ENCODE data around the gene ACTN4. TPM values are rescaled to one million over a fixed set of nuclear protein-coding genes. Genes with fewer than 3 reads are reported as not detected.

ACTN4 gene
- total and polyA plus RNA-seq, 2 donors (not counting 1 experiment from before 2014, with no cell fraction given) = 108 to 164 TPM

GRCh38 chr19:38708413-38709024 is 61.1 kb downstream of the ACTN4 start:
- Histone ChIP-seq H3K79me2 (ENCODE audit: control insufficient read depth, insufficient read depth, low read length) (no peaks in the 10 kb centered on the region), H2AFZ (ENCODE audit: insufficient read depth, low read depth, low read length, poor library complexity, severe bottlenecking) (no peak overlapping the region), H4K20me1 (ENCODE audit: control insufficient read depth, insufficient read depth, low read length, poor library complexity, severe bottlenecking) (peaks cover 6% of the 10 kb centered on the region), H3K9me3 (ENCODE audit: control extremely low read depth in 1 of 3, control insufficient read depth in 2 of 3, insufficient read depth in 1 of 3, low read length in 2 of 3) (no peaks in the 10 kb centered on the region), H3K4me3 (ENCODE audit: control extremely low read depth in 1 of 5, extremely low read depth in 1 of 5, insufficient read depth in 1 of 5, low read depth in 2 of 5, low read length in 4 of 5) (no peak overlapping the region), H3K27me3 (replicated peaks in 1 of 4; ENCODE audit: control extremely low read depth in 1 of 4, control insufficient read depth in 3 of 4, insufficient read depth in 4 of 4, low read length in 3 of 4) (no peaks in the 10 kb centered on the region), H3K4me1 (ENCODE audit: control insufficient read depth in 2 of 2, insufficient read depth in 2 of 2, low read length in 2 of 2) (no peaks in the 10 kb centered on the region), H3K4me2 (replicated peaks; ENCODE audit: low read depth, low read length, poor library complexity, severe bottlenecking) (no peak overlapping the region), H3K27ac (ENCODE audit: low read length in 2 of 2) (no peak overlapping the region), H3K36me3 (replicated peaks in 1 of 2; ENCODE audit: control extremely low read depth in 1 of 2, control insufficient read depth in 1 of 2, extremely low read depth in 1 of 2, insufficient read depth in 2 of 2, low read length in 1 of 2) (peaks cover 0 to 84% of the 10 kb centered on the region in 2 experiments), H3K9ac (ENCODE audit: low read length) (no peak overlapping the region)
- H3K4me1 Mint-ChIP-seq = no peaks in the 10 kb centered on the region
- H3K9me3 Mint-ChIP-seq (ENCODE audit: insufficient read depth) = no peaks in the 10 kb centered on the region
- H3K27me3 Mint-ChIP-seq = no peaks in the 10 kb centered on the region
- no peak for DNase-seq
- CTCF ChIA-PET = interaction anchor here (1.2 kb wide), 1 partner anchor 84 kb away, joined by 4 read pairs; no protein-coding TSS in a partner anchor
- H3K4me3 Mint-ChIP-seq = no peak overlapping the region
- intact Hi-C loops (cut with micrococcal nuclease) = no loop called here
- no peak for ATAC-seq (ENCODE audit: low read depth)
- POLR2A ChIA-PET = no interaction called here
- TF ChIP-seq EZH2 (IDR thresholded peaks at IDR 0.05; ENCODE audit: borderline replicate concordance, insufficient read depth, low read depth, low read length, poor library complexity, severe bottlenecking) (no peak), CTCF (IDR thresholded peaks at IDR 0.05) (no peak)
- no peak overlapping the region for H3K27ac Mint-ChIP-seq
- WGBS (ENCODE audit: insufficient coverage) = 97% methylated on average over 9 of the region's 10 CpGs

- DNase-seq (no peak), ATAC-seq (ENCODE audit: low read depth) (no peak)
- ChIA-PET POLR2A (no interaction called here), CTCF (no interaction called here)
- H3K4me1 Mint-ChIP-seq = no peaks in the 10 kb centered on the region
- H2AFZ ChIP-seq (ENCODE audit: insufficient read depth, low read depth, low read length, poor library complexity, severe bottlenecking) = no peak overlapping the region
- H3K27me3 Mint-ChIP-seq = no peaks in the 10 kb centered on the region
- no peak overlapping the region for H3K27ac Mint-ChIP-seq
- no peak overlapping the region for H3K4me3 Mint-ChIP-seq
- no peak overlapping the region for H3K27ac ChIP-seq (ENCODE audit: low read length in 2 of 2)
- no peaks in the 10 kb centered on the region for H3K27me3 ChIP-seq (replicated peaks in 1 of 4; ENCODE audit: control extremely low read depth in 1 of 4, control insufficient read depth in 3 of 4, insufficient read depth in 4 of 4, low read length in 3 of 4)
- H3K79me2 ChIP-seq (ENCODE audit: control insufficient read depth, insufficient read depth, low read length) = no peaks in the 10 kb centered on the region
- no peak overlapping the region for H3K4me3 ChIP-seq (ENCODE audit: control extremely low read depth in 1 of 5, extremely low read depth in 1 of 5, insufficient read depth in 1 of 5, low read depth in 2 of 5, low read length in 4 of 5)
- H3K36me3 ChIP-seq (replicated peaks in 1 of 2; ENCODE audit: control extremely low read depth in 1 of 2, control insufficient read depth in 1 of 2, extremely low read depth in 1 of 2, insufficient read depth in 2 of 2, low read length in 1 of 2) = peaks cover 0 to 89% of the 10 kb centered on the region in 2 experiments
- no peak overlapping the region for H3K9ac ChIP-seq (ENCODE audit: low read length)
- WGBS (ENCODE audit: insufficient coverage) = 95% methylated on average over 7 of the region's 10 CpGs
- H3K4me1 ChIP-seq (ENCODE audit: control insufficient read depth in 2 of 2, insufficient read depth in 2 of 2, low read length in 2 of 2) = no peaks in the 10 kb centered on the region
- H4K20me1 ChIP-seq (ENCODE audit: control insufficient read depth, insufficient read depth, low read length, poor library complexity, severe bottlenecking) = no peaks in the 10 kb centered on the region
- no peaks in the 10 kb centered on the region for H3K9me3 Mint-ChIP-seq (ENCODE audit: insufficient read depth)
- intact Hi-C loops (cut with micrococcal nuclease) = no loop called here
- no peaks in the 10 kb centered on the region for H3K9me3 ChIP-seq (ENCODE audit: control extremely low read depth in 1 of 3, control insufficient read depth in 2 of 3, insufficient read depth in 1 of 3, low read length in 2 of 3)
- TF ChIP-seq CTCF (IDR thresholded peaks at IDR 0.05) (no peak), EZH2 (IDR thresholded peaks at IDR 0.05; ENCODE audit: borderline replicate concordance, insufficient read depth, low read depth, low read length, poor library complexity, severe bottlenecking) (no peak)
- H3K4me2 ChIP-seq (replicated peaks; ENCODE audit: low read depth, low read length, poor library complexity, severe bottlenecking) = no peak overlapping the region
Observed at GRCh38 chr19:38709119-38709518, 61.7 kb downstream of the ACTN4 start.

Measured in B cell (primary cell).